GM21576 (cell line): ENCODE results near the gene TMEM74B.
"Not testable (repeated sequence)": the region's sequence is repeated elsewhere in the genome, so short reads cannot be mapped to it uniquely, and the experiment has no call there.

Source experiments
- ATAC-seq: cut with Tn5 transposase; IDR thresholded peaks from one replicate; pipeline ENCODE4 v1.9.1; 2021; ENCODE audit warnings: mild to moderate bottlenecking, moderate library complexity; ENCODE audit not compliant: unreplicated experiment

The TMEM74B gene

DNA sequence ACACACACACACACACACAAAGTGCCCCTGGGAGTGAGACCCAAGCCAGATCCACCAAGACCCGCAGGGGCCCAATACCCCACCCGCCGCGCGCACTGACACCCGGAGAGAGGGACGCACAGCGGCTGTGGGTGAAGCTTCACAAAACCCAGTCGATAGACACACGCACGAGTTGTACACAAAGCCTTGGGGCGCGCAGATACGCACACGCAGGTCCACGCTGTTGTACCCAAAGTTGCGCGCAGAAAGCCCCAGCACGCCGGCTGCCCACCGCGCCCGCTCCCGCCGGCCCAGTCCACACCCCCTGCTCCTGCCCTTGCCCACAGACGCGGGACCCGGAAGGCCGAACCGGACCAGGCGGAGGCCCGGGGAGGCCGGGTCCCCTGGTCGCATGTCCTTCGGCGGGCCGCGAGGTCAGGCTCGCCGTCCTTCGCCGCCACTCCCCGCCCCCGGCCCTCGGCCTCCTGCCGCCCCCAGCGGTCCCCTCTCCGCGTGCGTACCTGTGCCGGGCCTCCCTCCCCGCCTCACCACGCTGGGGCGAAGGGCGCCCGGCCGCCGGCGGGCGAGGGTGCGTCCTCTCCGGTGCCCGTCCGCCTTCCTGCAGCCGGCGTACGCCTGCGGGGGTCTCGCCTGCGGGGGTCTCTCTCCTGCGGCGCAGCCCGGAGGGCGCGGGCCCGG lies at the start of gene TMEM74B:
TSS of gene TMEM74B (minus strand) at position 344 of the 678 bp plus-strand sequence. CDS start 1,180 bp downstream, outside the sequence.
- ATAC-seq, result no peak

DNA sequence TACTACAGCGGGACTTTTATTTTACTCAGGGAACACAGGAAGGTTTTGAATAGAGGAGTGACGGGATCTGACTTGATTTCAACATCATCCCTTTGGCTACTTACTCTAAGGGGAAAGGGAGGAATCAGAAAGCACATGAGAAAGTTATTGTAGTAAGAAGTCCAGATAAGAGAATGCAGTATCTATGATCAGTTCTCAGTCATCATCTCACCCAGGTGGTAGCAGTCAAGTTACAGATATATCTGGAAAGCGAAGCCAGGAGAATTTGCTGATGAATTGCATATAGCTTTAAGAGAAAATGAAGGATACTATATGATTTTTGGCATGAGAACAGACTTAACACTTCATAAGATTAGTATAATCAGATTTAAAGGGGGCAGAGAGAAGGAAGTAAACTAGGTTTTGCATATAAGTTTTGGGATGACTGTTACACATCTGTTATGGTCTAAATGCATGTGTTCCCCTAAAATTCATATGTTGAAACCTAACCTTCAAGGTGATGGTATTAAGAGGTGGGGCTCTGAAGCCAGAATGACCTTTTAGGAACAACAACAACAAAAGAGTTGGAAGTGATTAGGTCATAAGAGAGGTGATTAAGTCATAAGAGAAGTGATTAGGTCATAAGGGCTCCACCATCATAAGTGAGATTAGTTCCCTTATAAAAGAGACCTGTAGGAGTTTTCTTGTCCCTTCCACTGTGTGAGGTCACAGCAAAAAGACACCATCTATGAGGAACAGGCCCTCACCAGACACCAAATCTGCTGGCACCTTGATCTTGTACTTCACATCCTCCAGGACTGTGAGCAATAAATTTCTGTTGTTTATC lies 47.7 kb upstream of the TMEM74B start:
- no peak for ATAC-seq

- ATAC-seq, result no peak
Observed at GRCh38 chr20:1229541-1229940, 44.8 kb upstream of the TMEM74B start.

DNA sequence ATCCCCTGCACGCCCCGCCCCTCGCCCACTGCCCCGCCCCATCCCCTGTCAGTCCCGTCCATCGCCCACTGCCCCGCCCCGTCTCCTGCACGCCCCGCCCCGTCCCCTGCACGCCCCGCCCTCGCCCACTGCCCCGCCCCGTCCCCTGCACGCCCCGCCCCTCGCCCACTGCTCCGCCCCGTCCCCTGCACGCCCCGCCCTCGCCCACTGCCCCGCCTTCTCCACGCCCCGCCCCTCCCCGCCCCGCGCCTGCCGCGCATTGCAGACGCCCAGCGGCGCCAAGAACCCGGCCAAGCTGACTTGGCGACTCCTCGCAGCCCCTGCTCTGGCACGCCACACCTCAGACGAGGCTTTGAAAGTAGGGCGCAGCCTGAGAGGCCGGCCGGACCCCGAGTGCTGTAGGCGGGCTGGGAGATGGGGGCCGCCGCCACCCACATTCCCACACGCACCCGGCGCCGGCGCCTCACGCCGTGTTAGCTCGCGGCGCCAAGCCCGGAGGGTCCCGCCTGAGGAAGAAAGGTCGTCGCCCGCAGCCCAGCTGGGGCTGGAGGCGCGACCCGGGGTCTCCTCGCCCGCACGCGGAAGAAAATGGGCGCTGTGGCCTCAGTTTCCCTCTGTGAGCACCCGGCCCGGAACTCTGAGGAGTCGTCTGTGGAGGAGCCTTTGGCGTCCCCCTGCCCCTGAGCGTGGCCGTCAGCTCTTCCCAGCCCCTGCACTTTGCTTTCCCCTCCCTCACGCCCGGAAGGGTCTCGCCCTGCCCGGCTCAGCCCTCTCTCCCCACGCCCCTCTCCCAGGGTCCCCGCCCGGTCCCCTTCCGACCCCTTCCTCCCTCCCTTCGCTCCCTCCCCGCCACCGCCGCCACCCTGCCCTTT lies 41.2 kb upstream of the TMEM74B start, which contains the start of gene RAD21L1:
TSS of gene RAD21L1 (plus strand) at position 262 of the 872 bp plus-strand sequence. CDS start 2,410 bp downstream, outside the sequence.
- peak; percentile 48 for ATAC-seq

- peak; percentile 17 for ATAC-seq
Observed at GRCh38 chr20:1225263-1225782, 40.5 kb upstream of the TMEM74B start.

- ATAC-seq, result no peak
Observed at GRCh38 chr20:1224205-1224890, 39.6 kb upstream of the TMEM74B start.

DNA sequence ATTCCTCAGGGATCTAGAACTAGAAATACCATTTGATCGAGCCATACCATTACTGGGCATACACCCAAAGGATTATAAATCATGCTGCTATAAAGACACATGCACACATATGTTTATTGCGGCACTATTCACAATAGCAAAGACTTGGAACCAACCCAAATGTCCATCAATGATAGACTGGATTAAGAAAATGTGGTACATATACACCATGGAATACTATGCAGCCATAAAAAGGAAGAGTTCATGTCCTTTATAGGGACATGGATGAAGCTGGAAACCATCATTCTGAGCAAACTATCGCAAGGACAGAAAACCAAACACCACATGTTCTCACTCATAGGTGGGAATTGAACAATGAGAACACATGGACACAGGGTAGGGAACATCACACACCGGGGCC lies 38.0 kb upstream of the TMEM74B start:
- ATAC-seq, result not testable (repeated sequence)

DNA sequence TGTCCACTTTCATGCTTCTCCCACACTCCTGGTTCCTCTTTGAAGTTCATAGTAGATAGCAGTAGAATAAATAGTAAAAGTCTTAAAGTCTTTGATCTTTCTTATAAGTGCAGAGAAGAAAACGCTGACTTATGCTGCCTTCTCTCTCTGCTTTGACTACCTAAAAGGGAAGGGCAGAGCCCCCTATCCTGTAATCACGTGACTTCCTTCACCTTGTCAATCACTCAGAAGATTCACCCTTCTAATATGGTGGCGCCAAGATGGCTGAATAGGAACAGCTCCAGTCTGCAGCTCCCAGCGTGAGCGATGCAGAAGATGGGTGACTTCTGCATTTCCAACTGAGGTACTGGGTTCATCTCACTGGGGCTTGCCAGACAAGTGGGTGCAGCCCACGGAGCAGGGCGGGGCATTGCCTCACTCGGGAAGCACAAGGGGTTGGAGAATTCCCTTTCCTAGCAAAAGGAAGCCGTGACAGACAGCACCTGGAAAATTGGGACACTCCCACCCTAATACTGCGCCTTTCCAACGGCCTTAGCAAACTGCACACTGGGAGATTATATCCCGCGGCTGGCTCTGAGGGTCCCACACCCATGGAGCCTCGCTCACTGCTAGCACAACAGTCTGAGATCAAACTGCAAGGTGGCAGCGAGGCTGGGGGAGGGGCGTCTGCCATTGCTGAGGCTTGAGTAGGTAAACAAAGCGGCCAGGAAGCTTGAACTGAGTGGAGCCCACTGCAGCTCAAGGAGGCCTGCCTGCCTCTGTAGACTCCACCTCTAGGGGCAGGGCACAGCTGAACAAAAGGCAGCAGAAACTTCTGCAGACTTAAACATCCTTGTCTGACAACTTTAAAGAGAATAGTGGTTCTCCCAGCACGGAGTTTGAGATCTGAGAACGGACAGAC lies 32.0 kb upstream of the TMEM74B start:
- ATAC-seq, result not testable (repeated sequence)

DNA sequence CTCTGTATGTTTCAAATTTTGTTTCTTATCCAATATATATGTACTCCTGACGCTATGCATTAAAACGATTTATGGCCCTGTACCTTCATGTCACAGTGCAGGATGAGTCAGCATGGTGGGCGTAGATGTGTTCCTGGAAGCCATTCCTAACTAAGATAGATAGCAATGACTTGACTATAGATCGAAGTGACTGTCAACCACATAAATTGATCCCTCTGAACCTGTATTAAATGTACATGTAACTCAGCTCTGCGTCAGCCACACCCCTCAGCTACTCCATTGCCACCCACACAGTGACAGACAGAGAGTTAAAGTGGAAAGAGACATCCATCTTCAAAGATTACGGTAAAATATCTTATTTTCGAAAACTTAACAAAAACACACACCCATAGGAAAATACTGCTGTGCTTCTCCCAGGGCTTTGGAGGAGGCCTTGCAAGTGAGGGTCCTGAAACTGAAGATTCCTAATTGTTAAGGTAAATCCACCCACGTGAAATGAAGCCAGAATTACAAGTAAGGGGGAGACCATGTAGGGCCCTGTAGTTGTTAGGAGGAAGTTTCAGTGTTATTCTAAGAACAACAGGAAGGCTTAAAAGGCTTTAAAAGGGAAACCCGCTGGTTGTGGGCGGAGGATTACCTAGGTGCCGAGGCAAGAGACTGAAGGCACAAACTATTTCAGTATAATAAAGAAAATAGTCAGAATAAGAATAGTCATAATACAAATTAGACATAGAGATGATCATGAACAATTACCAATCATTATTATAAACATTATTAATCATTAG lies 30.8 kb upstream of the TMEM74B start:
- no peak for ATAC-seq

- no peak for ATAC-seq
Observed at GRCh38 chr20:1214838-1215261, 30.1 kb upstream of the TMEM74B start.

DNA sequence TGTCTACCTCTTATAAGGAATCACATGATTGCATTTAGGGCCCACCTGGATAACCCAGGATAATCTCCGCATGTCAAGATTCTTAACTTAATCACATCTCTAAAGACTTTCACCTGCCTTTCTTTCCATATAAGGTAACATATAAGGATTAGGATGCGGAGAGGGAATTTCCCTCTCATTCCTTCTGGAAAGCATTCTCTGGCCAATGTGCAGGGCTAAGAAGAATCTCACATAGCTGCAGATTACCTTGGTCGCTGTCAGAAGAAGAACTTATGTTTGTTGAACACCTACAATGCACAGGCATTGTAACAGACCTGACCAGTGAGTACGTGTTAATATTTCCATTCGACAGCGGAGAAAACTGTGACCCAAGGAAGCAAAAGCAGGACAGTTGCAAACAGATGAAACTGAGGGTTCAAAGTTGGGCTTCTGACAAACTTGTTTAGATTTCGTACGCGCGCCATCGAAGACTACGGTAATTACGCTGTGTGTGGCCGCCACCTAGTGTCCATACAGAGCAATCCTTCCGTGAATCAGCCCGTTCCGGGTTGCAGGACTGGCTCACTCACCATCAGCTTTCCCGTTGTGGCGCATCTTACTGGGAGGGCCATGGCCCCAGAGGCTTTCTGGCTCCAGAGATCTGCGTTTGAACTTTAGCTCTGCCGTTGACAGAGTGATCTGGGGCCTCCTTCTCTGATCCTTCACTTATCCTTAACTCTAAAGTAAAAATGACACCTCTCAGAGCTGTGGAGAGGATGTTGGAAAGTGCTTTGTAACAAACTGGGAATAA lies 28.0 kb upstream of the TMEM74B start:
- ATAC-seq, result peak; percentile 71

- no peak for ATAC-seq
Observed at GRCh38 chr20:1212023-1212422, 27.2 kb upstream of the TMEM74B start.

DNA sequence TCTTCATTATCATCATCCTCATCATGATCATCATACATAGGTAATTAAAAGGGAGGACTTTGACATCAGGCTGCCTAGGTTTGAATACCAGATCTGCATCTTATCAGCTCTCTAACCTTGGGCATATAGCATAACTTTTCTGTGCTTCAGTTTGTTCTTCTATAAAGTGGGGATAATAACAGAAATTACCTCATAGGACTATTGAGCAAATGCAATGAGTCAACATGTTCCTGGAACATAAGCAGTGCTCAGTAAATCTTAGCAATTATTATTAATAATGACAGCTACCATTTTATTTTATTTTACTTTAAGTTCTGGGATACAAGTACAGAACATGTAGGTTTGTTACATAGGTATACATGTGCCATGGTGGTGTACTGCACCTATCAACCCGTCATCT lies 25.7 kb upstream of the TMEM74B start:
- ATAC-seq, result no peak

DNA sequence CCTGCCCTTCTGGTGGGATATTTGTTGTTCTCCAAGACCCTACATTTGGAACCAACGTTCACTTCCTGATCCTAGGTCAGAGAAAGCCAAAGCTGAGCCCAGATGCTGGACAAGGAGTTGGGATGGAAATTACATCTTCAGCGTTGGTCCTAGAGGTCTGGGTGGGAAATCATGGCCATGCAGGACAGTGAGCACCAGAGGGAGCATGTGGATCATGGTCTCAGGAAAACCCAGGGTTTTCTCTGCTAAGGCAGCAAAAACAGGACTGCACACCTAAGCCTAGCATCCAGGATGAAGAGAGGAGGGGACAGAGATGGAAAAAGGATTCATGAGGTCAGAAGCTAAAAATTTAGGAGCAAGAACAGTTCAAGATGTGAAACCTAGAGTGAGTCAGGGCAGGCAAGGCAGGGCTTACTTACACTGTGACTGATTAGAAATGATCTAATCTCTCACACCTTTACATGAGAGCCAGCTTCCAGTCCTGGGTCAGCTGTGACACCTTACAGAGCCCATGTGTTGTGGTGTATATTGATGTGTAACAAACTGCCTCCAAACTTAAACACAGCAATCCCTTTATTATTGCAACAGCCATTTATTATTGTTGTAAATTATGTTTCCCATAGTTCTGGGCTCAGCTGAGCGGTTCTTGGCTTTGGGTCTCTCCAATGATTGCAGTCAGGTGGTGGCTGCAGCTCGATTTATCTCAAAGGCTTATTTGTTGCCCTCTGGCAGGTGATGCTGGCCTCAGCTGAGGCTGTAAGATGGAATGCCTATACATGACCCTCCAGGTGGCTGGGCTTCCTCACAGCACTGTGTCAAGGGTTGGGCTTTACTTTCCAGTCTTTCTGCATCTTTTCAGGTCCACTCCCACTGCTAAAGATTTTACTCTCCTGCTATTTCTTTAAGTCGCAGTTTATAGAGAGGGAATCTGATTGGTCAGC lies 24.9 kb upstream of the TMEM74B start:
- ATAC-seq, result no peak

GRCh38 chr20:1207293-1207878 lies 22.6 kb upstream of the TMEM74B start:
- ATAC-seq, result no peak
